HG03103 (cell line): ENCODE measurements around the gene TIMM21.

ENCODE experiments used
- ATAC-seq: cut with Tn5 transposase; IDR thresholded peaks from one replicate; pipeline ENCODE4 v1.9.1; 2021; ENCODE audit warnings: low read depth; ENCODE audit not compliant: unreplicated experiment

The TIMM21 gene

DNA sequence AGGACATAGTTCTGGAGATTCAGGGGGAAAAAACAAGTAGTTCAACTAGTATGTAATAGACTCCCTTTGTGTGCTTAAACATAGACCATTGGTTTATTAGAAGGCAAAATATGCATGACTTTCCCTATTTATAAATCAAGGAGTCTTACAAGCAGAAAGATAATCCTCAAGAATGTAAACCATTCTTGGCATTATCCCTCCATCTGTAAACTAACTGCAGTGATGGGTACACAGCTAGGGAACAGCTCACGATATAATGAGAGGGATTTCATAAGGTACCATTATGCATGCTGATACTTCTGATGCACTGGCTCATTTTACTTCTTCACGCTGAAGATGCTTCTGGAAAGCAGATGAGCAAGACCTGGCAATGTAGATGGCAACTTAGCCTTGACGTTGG lies 1.6 kb upstream of the TIMM21 start:
- no peak for ATAC-seq

- no peak for ATAC-seq
Observed at GRCh38 chr18:74147491-74147778, 888 bp upstream of the TIMM21 start.

DNA sequence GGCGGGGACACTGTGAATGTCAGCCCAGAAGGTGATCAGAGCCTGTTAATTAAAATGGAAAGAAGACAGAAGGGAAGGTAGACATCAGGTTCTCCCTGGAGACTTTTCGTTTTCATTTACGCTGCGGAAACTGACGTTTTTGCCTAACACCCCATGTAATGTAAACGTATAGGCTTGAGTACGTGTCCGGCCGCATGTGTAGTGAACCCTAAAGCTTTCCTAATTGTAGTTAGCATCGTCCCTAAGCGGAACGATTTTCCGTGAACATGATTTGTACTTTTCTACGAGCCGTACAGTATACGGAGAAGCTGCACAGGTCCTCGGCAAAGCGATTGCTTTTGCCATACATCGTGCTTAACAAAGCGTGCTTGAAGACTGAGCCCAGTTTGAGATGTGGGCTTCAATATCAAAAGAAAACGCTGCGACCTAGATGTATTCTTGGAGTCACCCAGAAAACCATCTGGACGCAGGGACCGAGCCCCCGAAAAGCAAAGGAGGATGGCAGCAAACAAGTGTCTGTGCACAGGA lies 284 bp downstream of the TIMM21 start:
- peak; percentile 12 for ATAC-seq

DNA sequence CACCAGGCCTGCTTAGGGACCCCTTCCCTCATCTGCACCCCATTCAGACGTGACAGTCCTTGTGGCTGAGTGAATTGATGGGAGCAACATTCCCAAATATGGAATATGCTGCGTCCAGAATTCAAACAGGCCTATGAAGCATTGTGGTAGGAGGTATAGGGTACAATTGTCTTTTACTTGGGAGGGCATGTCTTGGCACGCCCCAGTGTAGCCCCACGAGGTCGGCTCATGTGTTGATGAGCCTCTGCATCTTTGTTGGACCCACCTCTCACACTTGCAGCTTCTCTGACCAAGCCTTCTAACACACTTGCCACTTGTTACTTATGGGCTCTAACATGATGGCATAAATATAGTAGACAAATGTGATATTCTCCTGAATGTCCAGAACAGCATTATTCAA lies 1.6 kb downstream of the TIMM21 start:
- ATAC-seq: no peak

GRCh38 chr18:74152270-74152669 lies 3.9 kb downstream of the TIMM21 start:
- ATAC-seq: no peak

- ATAC-seq: no peak
Observed at GRCh38 chr18:74152857-74153256, 4.5 kb downstream of the TIMM21 start.

DNA sequence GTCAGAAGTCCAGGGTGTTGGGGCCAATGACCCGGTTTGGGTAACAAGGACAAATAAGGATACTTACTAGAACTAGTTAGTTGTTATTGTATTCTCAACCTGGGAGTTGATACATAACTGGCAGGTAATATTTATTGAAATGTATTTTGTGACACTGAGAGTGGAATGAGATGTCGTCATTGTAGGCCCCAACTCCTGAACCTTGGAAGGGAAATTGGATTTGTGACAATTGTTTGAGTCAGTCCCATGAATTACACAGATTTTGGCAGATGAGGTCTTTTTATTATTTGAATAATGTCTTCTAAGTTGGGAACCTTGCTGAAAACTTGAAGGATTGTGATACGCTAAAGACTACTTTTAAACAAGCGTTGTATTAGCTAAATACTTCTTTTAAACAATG lies 5.1 kb downstream of the TIMM21 start:
- ATAC-seq: no peak

DNA sequence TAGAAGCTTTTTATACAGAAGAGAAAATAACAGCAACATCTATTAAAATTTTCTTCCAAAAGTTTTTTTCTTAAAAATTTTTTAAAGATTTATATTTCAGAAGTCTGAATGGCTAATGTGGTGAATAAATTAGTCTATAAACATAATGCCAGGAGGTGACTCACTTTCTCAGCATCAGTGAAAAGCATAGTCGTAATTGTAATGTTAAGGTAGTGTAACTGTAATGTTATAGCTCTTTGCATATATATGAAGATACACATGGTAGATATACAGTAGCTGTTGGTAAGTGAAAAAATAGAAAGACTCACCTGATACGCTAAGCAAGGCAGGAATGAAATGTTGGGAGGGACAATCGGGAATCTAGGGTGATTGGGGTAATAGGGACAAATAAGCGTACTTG lies 5.5 kb downstream of the TIMM21 start:
- ATAC-seq: no peak

- no peak for ATAC-seq
Observed at GRCh38 chr18:74154716-74155115, 6.4 kb downstream of the TIMM21 start.

DNA sequence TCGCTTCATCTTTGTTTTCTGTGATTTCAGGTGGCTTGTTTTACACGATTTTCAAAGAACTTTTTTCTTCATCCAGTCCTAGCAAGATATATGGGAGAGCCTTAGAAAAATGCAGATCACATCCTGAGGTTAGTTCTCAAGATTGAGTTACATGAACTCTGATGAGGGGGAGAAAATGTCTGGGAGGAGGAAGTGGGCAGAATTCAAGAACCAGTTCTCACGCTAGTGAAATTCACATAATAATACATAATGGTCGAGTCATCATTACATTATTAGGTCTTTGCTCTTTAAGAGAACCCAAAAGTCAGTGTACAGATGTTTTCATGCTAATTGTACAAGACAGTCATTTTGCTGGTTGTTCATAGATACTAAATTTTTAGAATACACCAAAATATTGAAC lies 7.0 kb downstream of the TIMM21 start:
- no peak for ATAC-seq

DNA sequence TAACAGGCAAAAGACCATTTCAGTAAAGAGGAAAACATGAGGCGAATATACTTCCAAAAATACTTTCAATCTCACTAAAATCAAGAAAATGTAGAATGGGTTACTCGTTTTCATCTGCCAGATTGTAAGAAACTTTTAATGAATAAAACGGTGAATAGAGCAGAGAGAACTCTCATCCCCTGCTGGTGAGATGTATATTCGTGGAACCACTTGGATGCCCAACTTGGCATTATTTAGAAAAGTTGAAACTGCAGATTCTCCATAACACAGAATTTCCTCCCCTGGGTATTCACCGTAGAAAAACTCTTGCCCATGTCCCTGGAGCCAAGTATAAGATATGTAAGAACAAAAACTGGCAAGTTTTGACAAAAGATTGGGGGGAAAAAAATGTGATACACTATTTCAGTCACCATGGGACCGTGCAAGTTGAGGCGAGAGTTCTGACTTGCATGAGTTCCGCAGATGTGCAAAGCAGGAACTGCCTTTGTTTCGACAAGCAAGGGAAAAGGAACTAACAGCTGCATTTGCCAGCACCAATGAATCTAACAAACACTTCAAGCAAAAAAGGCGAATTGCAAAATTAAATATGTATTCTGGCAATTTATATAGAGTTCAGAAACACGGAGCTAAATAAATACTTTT lies 14.8 kb downstream of the TIMM21 start:
- ATAC-seq: no peak

GRCh38 chr18:74166386-74166785 lies 18.1 kb downstream of the TIMM21 start:
- ATAC-seq: no peak

GRCh38 chr18:74171910-74172606 lies 23.7 kb downstream of the TIMM21 start:
- peak; percentile 99 for ATAC-seq

- ATAC-seq: no peak
Observed at GRCh38 chr18:74172697-74173433, 24.5 kb downstream of the TIMM21 start.

- no peak for ATAC-seq
Observed at GRCh38 chr18:74173434-74173750, 25.1 kb downstream of the TIMM21 start.

GRCh38 chr18:74175658-74176057 lies 27.3 kb downstream of the TIMM21 start:
- no peak for ATAC-seq

DNA sequence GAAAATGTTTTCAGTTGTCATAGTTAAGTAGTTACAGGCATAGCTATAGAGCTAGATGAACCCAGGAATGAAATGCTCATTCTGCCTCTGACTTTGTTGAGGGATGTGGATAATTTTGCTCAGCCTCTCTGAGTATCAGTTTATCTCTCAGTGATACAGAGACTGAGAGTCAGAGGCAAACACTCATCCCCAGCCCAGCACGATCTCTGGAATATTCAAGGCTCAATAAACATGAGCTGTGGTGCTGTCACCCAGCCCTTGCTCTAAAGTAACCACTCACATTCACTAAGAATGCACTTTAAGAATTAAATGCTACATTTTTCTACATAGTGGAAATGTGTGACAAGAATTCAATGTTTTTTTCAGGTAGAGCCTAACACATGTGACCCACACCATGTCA lies 30.6 kb downstream of the TIMM21 start:
- no peak for ATAC-seq

DNA sequence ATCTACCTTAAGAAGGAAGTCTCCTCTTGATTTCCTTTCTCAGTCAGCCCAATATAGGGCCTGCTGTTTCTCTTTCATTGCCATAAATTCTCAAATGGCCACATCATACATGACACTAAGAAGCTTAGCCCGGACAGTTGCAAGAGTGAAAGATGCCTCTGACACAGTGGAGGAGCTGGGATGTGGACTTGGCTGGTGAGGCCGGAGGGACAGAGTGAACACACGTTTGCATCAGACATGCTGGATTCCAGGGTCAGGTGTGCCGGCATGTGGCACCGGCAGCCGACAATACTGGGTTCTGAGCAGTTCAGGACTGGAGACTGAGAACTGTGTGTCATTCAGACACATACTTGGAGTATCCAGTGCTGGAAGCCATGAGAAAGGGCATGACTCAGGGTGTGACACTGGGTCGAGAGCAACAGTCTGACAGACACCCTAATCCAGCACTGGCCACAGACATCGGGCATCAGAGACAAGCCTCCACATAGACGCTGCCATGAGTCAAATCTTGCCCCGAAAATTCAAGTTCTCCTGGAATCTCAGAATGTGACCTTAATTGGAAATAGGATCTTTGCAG lies 31.4 kb downstream of the TIMM21 start:
- ATAC-seq: no peak

- no peak for ATAC-seq
Observed at GRCh38 chr18:74182335-74182734, 34.0 kb downstream of the TIMM21 start.

GRCh38 chr18:74183130-74183529 lies 34.8 kb downstream of the TIMM21 start:
- ATAC-seq: no peak

DNA sequence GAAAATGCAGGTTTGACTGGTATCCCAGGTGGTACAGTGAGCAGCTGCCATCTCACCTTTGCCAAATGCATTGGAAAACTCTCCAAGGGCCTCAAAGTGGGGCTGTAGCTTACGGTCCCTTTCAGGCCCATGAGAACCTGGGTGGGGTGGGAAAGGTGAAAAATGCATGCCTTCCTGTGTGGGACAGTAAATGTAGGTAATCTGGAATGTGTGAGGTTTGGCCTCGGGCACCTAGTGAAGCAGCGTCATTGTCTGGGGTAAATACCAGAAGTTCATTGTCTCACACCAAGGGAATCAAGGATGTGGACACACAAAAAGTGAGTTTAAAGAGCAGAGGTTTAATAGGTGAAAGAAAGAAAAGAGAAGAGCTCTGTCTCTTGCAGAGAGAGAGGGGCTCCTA lies 36.6 kb downstream of the TIMM21 start:
- ATAC-seq: no peak

- no peak for ATAC-seq
Observed at GRCh38 chr18:74185860-74186259, 37.5 kb downstream of the TIMM21 start.
